Neutrophil (primary cell): ENCODE data around the gene ERG.
A peak's percentile ranks its signal among the peaks of the same experiment; 100 is the strongest.

ENCODE experiments used
- H3K27ac ChIP-seq: fragments of 200-600 bp; sonication (generic); 2 replicates; pipeline ENCODE4 v1.5.1; 2016; ENCODE audit warnings: mild to moderate bottlenecking, moderate library complexity
- H3K27me3 ChIP-seq: fragments of 200-600 bp; sonication (generic); 2 replicates; pipeline ENCODE4 v1.6.0; 2016; ENCODE audit warnings: mild to moderate bottlenecking
- H3K36me3 ChIP-seq: fragments of 200-600 bp; sonication (generic); 2 replicates; pipeline ENCODE4 v1.5.1; 2017
- H3K4me1 ChIP-seq, 2 experiments: fragments of 200-600 bp in 1 of 2; sonication (generic) in 1 of 2; 1 replicate in 1 of 2; 2 replicates in 1 of 2; pipeline versions ENCODE4 v1.5.1 to v1.6.1; 2013 to 2016; ENCODE audit warnings: low read depth in 1 of 2, low read length in 1 of 2, mild to moderate bottlenecking in 1 of 2, moderate library complexity in 1 of 2; ENCODE audit not compliant: control insufficient read depth in 1 of 2, insufficient read depth in 1 of 2
- H3K4me3 ChIP-seq, 2 experiments: fragments of 200-600 bp in 1 of 2; sonication (generic) in 1 of 2; 1 replicate in 1 of 2; 2 replicates in 1 of 2; pipeline ENCODE4 v1.5.1; 2013 to 2016; ENCODE audit warnings: low read depth in 1 of 2, low read length in 1 of 2, mild to moderate bottlenecking in 1 of 2, moderate library complexity in 1 of 2
- H3K9me3 ChIP-seq: fragments of 200-600 bp; sonication (generic); 2 replicates; pipeline ENCODE4 v1.5.1; 2016
- CTCF ChIP-seq: fragments of 200-600 bp; sonication (generic); IDR thresholded peaks from 2 replicates; pipeline ENCODE4 v1.5.1; 2016; ENCODE audit warnings: antibody characterized with exemption

ERG gene

GRCh38 chr21:38506661-38507281 is 8.5 kb upstream of the ERG start:
- no peaks in the 10 kb centered on the region for H3K36me3 ChIP-seq
- H3K27me3 ChIP-seq, result no peaks in the 10 kb centered on the region
- no peak for TF ChIP-seq CTCF
- H3K4me1 ChIP-seq, result peaks cover 45% of the 10 kb centered on the region in 2 experiments
- H3K4me3 ChIP-seq, result peak overlapping the region; percentile 12 to 34
- H3K27ac ChIP-seq, result peak overlapping the region; percentile 72
- no peaks in the 10 kb centered on the region for H3K9me3 ChIP-seq

GRCh38 chr21:38505654-38506523 is 7.6 kb upstream of the ERG start:
- no peaks in the 10 kb centered on the region for H3K36me3 ChIP-seq
- H3K4me3 ChIP-seq, result peak overlapping the region in 1 of 2 experiments; percentile 34
- peaks cover 45% of the 10 kb centered on the region in 2 experiments for H3K4me1 ChIP-seq
- no peaks in the 10 kb centered on the region for H3K27me3 ChIP-seq
- H3K9me3 ChIP-seq, result no peaks in the 10 kb centered on the region
- H3K27ac ChIP-seq, result peak overlapping the region; percentile 72
- TF ChIP-seq CTCF, result peak; percentile 14

- no peak for TF ChIP-seq CTCF
- Histone ChIP-seq H3K36me3 (no peaks in the 10 kb centered on the region), H3K4me1 (peaks cover 59 to 60% of the 10 kb centered on the region in 2 experiments), H3K27me3 (no peaks in the 10 kb centered on the region), H3K4me3 (no peak overlapping the region), H3K27ac (peak overlapping the region; percentile 71), H3K9me3 (no peaks in the 10 kb centered on the region)
These were observed 5.8 kb upstream of the ERG start for GRCh38 chr21:38504066-38504465.

GRCh38 chr21:38503583-38503982 is 5.3 kb upstream of the ERG start:
- Histone ChIP-seq H3K9me3 (no peaks in the 10 kb centered on the region), H3K27ac (peak overlapping the region; percentile 71), H3K4me3 (no peak overlapping the region), H3K27me3 (no peaks in the 10 kb centered on the region), H3K36me3 (no peaks in the 10 kb centered on the region), H3K4me1 (peaks cover 63 to 64% of the 10 kb centered on the region in 2 experiments)
- TF ChIP-seq CTCF, result no peak

- peak overlapping the region; percentile 84 for H3K27ac ChIP-seq
- H3K4me1 ChIP-seq, result peaks cover 76 to 78% of the 10 kb centered on the region in 2 experiments
- H3K9me3 ChIP-seq, result no peaks in the 10 kb centered on the region
- H3K4me3 ChIP-seq, result no peak overlapping the region
- no peak for TF ChIP-seq CTCF
- H3K27me3 ChIP-seq, result no peaks in the 10 kb centered on the region
- H3K36me3 ChIP-seq, result no peaks in the 10 kb centered on the region
These were observed 1.8 kb upstream of the ERG start for GRCh38 chr21:38500073-38500472.
